HG02870 (cell line): ENCODE data around the gene HHAT.
A peak's percentile ranks its signal among the peaks of the same experiment; 100 is the strongest.

Experiments
- ATAC-seq: cut with Tn5 transposase; IDR thresholded peaks from one replicate; pipeline ENCODE4 v1.9.1; 2021; ENCODE audit warnings: mild to moderate bottlenecking, moderate library complexity; ENCODE audit not compliant: unreplicated experiment

The HHAT gene

DNA sequence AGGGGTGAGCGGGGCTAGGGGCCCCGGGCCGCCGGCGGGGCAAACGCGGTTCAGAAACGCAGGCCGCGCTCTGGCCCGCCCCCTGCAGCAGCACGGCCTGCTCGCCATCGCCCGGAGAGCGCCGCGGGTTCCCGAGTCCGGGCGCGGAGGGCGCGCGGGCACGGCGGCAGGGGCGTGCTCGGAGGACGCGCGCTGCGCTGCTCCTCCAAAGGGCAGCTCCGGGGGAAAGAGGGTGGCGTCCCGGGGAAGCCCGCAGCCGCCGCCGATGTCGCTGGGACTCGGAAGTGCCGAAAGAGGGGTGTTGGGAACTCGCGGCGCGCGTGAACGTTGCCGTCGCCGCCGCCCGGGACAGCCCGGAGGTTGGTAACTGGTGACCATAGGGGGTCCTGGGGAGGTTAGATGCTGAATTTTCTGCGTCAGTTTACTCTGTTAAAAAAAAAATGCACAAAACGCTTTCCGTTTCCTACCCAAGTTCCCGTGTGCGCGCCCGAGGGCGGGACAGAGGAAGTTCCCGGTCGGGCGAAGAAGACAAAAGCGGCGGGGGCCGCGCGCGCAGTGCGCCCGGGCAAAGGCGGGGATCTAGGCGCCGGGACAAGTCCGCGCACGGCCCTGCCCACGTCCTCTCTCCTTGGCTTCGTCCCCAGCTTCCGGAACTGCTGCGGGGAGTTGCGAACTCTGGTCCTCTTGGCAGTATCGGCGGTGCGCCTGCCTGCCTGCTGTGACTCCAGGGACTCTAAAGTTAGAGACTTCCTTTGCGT, at the start of gene HHAT:
Gene HHAT, plus strand, starts transcription at position 157 of the 758 bp plus-strand sequence. CDS start 20,074 bp downstream, outside the sequence.
- ATAC-seq: peak; percentile 35

DNA sequence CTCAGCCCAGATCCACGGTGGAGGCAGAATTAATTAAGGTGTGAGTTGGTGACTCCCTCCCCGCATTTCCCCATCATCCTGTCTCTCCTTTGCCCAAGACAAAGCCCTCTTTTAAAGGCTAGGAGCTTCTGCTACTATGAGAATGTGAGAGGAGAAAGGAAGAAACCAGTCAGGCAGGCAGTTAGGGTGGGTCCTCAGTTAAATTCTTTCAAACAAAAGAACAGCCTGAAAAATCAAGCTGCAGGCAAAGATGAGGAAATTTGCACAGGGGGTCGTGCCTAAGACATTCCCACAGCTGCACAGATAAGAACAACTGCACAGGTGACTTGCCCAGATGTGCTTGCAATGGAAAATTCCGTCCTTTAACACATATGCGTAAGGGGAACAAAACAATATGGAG, 48.5 kb upstream of the HHAT start:
- no peak for ATAC-seq

GRCh38 chr1:210288116-210288515, 40.6 kb upstream of the HHAT start:
- ATAC-seq: no peak

DNA sequence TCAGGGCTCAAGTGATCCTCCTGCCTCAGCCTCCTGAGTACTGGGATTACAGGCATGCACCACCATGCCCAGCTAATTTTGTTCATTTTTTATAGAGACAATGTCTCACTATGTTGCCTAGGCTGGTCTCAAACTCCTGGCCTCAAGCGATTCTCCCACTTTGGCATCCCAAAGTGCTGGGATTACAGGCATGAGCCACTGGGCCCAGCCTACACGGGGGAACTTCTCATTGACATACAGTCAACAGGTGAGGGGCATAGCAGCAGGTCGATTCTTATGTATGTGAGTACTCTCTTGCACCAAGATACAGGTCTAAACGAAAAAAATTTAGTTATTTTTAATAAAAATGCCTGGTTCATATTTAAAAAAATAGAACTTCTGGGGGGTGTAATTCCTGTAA, 39.5 kb upstream of the HHAT start:
- no peak for ATAC-seq

DNA sequence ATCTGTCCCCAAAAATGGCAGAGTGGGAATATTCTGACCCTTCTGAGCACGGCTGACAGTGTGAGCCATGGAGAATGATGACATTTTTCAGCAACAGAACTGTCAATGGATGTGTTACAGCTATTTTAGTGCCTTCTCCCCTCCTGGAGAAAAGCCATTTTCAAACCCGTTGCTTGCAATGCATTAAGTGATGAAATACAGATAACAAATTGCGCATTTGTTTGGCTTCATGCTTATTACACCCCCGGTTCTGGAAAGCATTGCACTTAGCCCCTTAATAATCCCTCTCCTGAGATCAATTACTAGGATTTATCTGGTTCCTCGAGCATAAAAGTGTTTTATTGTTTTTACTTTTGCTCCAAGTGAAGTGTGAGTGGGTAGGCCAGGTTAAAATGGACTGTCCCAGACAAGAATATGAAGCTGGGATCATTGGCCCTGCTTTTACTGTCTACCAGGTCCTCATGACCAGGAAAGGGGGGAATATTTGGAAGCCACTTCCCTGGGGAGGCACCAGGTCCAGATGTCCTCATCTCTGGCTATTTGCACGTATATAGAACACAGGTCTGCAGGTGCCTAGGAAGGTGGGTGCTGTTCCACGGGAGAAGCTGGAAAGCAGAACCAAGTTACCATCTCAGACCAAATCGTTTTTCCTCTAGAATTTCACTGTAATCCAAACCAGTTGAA, 37.5 kb upstream of the HHAT start:
- ATAC-seq: no peak

GRCh38 chr1:210291786-210292230, 36.9 kb upstream of the HHAT start:
- no peak for ATAC-seq

DNA sequence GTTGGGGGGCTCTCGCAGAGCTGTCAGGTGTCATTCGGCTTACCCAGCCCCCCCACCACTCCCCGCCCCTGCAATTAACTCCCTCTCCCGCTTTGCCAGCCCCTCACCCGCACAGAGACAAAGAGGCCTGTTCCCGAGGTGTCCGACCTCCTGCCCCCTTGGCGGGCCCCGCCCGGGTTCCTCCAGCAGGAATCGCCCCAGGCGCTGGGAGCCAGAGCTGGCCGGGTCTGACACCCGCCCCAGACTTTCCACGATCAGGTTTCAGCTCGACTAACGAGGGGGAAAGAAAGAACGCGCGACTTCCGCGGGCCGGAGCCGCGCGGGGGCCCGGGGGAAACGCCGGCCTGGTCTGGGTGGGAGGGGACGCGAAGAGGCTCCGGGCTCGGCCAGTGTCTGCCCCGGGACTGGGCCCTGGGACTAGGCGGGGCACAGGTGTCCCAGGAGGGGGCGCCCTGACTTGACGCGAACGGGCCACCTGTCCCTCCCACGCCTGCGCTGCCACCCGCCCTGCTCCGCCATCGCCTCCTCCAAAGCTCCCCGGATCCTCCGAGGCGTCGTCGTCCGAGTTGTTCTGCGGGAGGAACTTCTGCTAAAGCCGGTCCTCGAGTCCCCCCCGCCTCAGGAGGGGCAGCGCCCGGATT, 36.4 kb upstream of the HHAT start:
- peak; percentile 62 for ATAC-seq

GRCh38 chr1:210293171-210293607, 35.5 kb upstream of the HHAT start:
- ATAC-seq: no peak

DNA sequence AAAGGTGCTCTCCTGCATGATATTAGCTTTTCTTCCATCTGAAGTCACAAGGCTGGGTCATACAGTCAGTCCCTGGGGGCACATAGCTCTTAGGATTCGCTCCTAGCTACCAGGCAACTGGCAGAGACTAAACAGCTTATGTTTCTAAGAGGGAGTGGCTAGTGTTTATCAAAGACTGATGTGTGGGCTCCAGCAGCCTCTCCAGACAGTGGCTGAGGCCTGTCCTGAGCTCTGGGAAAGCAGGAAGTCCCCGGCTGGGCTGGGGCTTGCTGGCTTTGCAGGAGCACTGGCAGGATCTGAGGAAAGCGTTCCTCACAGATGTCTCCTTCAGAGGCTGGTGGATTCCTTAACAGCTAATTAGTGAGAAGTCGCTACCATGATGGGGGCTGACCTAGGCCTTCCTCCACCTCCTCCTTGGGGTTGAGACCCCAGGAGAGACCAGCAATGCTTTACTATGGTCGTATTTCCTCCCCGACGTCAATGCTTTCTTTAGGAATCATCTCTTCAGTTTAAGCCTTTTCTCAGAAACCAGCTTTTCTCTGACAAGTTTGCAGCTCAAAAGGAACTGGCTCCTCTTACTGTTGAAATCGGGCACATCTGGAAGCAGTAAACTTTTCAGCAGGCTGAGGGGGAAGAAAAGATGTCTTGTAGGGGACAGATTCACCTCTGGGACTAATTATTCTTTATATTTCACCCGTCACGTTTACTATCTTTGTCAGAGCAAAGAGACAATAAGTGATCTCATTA, 33.5 kb upstream of the HHAT start:
- no peak for ATAC-seq

- ATAC-seq: no peak
Observed at GRCh38 chr1:210296682-210297081, 32.0 kb upstream of the HHAT start.

- no peak for ATAC-seq
Observed at GRCh38 chr1:210298296-210298695, 30.4 kb upstream of the HHAT start.

GRCh38 chr1:210298936-210299335, 29.8 kb upstream of the HHAT start:
- no peak for ATAC-seq

- no peak for ATAC-seq
Observed at GRCh38 chr1:210299501-210299900, 29.2 kb upstream of the HHAT start.

DNA sequence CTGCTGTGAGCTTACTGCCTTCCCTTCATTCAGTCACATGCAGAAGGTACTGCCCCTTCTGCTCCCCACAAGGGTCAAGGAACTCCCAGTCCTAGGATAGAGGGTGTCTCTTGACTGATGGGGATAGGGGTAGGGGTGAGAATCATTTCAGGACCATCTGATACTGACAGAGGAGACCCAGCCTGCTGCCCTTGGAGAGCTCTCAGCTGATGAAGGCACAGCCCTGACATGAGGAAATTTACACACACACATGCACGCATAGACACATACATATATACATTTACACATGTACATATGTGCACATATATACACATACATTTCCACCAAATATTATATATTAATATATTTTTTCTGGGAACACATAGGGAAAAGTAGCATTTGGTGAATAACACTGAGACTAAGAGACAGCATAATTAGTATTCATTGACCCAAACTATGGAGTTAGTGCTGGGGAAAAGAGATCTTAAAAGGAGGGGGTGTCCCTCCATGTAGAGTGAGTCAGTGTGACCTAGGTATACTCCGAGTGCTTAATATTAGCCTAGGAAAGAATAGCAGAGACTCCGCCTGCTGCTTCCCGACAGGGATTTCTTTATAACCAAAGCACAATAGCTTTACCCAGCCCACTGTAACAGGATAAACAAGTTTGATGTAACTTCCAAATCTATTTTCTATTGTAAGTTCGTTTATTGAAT, 27.6 kb upstream of the HHAT start:
- no peak for ATAC-seq

DNA sequence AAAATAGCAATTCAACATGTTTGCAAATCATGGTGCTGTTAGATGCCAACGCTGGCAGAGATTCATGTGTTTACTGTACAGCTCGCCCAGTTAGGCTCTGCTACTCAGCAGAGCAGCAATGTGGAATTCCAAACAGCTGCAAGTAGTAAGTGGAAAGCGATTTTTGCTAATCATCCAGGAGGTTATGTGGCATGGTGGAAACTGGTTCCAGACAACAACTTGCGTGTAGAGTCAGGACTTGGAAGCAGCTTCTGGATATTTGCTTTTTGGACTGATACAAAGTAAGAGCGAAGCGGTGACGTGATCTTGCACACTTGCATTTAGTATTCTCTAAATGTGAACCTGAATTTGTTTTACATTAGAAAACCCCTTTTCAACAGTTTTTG, 27.1 kb upstream of the HHAT start:
- ATAC-seq: no peak

- no peak for ATAC-seq
Observed at GRCh38 chr1:210302501-210302900, 26.2 kb upstream of the HHAT start.

DNA sequence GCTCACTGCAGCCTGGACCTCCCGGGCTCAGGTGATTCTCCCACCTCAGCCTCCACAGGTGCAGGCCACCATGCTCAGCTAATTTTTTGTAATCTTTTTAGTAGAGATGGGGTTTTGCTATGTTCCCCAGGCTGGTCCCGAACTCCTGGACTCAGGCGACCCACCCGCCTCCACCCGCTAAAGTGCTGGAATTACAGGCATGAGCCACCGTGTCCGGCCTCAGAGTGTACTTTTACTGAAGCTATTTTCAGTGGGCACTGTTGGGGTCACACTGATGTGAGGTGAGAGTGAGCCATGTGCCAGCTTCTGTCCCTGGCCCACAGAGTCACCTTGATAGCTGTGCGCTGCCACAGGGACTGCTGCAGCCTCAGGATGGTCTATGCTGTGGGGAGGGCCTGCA, 25.3 kb upstream of the HHAT start:
- no peak for ATAC-seq

GRCh38 chr1:210310562-210311153, 18.0 kb upstream of the HHAT start:
- no peak for ATAC-seq

- ATAC-seq: no peak
Observed at GRCh38 chr1:210311726-210312493, 16.8 kb upstream of the HHAT start.
